Measurements from ENCODE around the gene PCMT1. TPM values are rescaled to one million over a fixed set of nuclear protein-coding genes. Genes with fewer than 3 reads are reported as not detected.

Gene PCMT1
- total and polyA plus RNA-seq, 9 of the 15 experiments (the other 6 are each of a cell fraction or from before 2014, with no cell fraction given): 217 to 541 (median 327) TPM

- TF ChIP-seq ZBTB2 (IDR thresholded peaks at IDR 0.05) (peak; percentile 16; the same call in 1 of the 2 replicates), ZNF146 (CRISPR knock-in tag; IDR thresholded peaks at IDR 0.05; ENCODE audit: unreplicated experiment) (no peak), CTCFL (IDR thresholded peaks at IDR 0.05; ENCODE audit: borderline replicate concordance, insufficient read depth, low read depth, low read length, poor library complexity, severe bottlenecking) (no peak), PML (IDR thresholded peaks at IDR 0.05; ENCODE audit: low read length) (peak; percentile 82), CEBPG (CRISPR knock-in tag; IDR thresholded peaks at IDR 0.05) (peak; percentile 42; the same call in 1 of the 2 replicates), CEBPG (tag; conservative IDR thresholded peaks at IDR 0.05 in 1 of 2, IDR thresholded peaks at IDR 0.05 in 1 of 2) (no peak), ZNF717 (CRISPR knock-in tag; IDR thresholded peaks at IDR 0.05) (no peak), RB1 (IDR thresholded peaks at IDR 0.05; ENCODE audit: low read depth) (no peak), TBL1XR1 (IDR thresholded peaks at IDR 0.05; ENCODE audit: low read length in 2 of 2) (no peak), HMBOX1 (IDR thresholded peaks at IDR 0.05) (no peak), PRPF4 (IDR thresholded peaks at IDR 0.05; ENCODE audit: insufficient read depth, low read depth, low read length, poor library complexity, severe bottlenecking) (no peak), ZBTB49 (CRISPR knock-in tag; IDR thresholded peaks at IDR 0.05; ENCODE audit: borderline replicate concordance) (no peak), ZNF395 (CRISPR knock-in tag; IDR thresholded peaks at IDR 0.05) (0 out of 2 replicates have a peak, but pooled peaks have one; percentile 39), ELF4 (CRISPR knock-in tag; IDR thresholded peaks at IDR 0.05) (no peak), SUPT5H (IDR thresholded peaks at IDR 0.05) (peak; percentile 97), U2AF2 (optimal IDR thresholded peaks at IDR 0.05; ENCODE audit: low read depth, low read length) (no peak), PATZ1 (CRISPR knock-in tag; IDR thresholded peaks at IDR 0.05; ENCODE audit: borderline replicate concordance) (no peak)
Observed at GRCh38 chr6:149749594-149750135, at the start of gene PCMT1 (continued).
